Lung (tissue), 12 donors: ENCODE measurements around the gene ATG3. TPM values are rescaled to one million over a fixed set of nuclear protein-coding genes. Genes with fewer than 3 reads are reported as not detected.

Experiments used
- ATAC-seq: fragments of 200-7000 bp; cut with Tn5 transposase; one replicate; pipeline ENCODE4 v1.9.1; 2020; ENCODE audit warnings: moderate number of reproducible peaks; ENCODE audit not compliant: insufficient read depth, low FRiP score
- DNase-seq, 3 donors: peaks; one replicate each; pipeline ENCODE4 v3.0.0-alpha.2; 2013 to 2017
- H3K27ac ChIP-seq, 2 donors: one replicate each; pipeline ENCODE4 v1.5.1; 2013; ENCODE audit warnings: mild to moderate bottlenecking in 2 of 2, moderate library complexity in 2 of 2, control low read depth in 1 of 2, inconsistent platforms in 1 of 2, low read depth in 1 of 2, low read length in 1 of 2
- H3K27me3 ChIP-seq, 3 donors: one replicate each; pipeline ENCODE4 v1.5.1; 2013; ENCODE audit warnings: low read length in 2 of 3; ENCODE audit not compliant: control insufficient read depth in 3 of 3, insufficient read depth in 3 of 3
- H3K36me3 ChIP-seq, 4 donors: one replicate each; pipeline ENCODE4 v1.5.1; 2013; ENCODE audit warnings: low read length in 4 of 4, mild to moderate bottlenecking in 1 of 4, moderate library complexity in 1 of 4; ENCODE audit not compliant: control insufficient read depth in 4 of 4, insufficient read depth in 4 of 4
- H3K4me1 ChIP-seq, 5 donors: one replicate each; pipeline ENCODE4 v1.5.1; 2013; ENCODE audit warnings: low read length in 5 of 5, mild to moderate bottlenecking in 2 of 5, moderate library complexity in 1 of 5; ENCODE audit not compliant: control insufficient read depth in 5 of 5, insufficient read depth in 5 of 5
- H3K4me3 ChIP-seq: one replicate; pipeline ENCODE4 v1.5.1; 2013; ENCODE audit warnings: mild to moderate bottlenecking, control low read depth, moderate library complexity
- H3K9ac ChIP-seq, 2 donors: one replicate each; pipeline ENCODE4 v1.5.1; 2013; ENCODE audit warnings: low read length in 2 of 2, control low read depth in 1 of 2; ENCODE audit not compliant: insufficient read depth in 1 of 2
- H3K9me3 ChIP-seq, 4 donors: one replicate each; pipeline ENCODE4 v1.5.1; 2013; ENCODE audit warnings: low read length in 3 of 4, mild to moderate bottlenecking in 1 of 4, moderate library complexity in 1 of 4; ENCODE audit not compliant: control insufficient read depth in 4 of 4, insufficient read depth in 3 of 4
- WGBS, 2 donors: extraction: QIAGEN DNeasy Blood & Tissue Kit; methylation state at CpG; one replicate each; pipeline ENCODE4 v1.1.7; 2013; 5-methylcytosine and 5-hydroxymethylcytosine counted together
- polyA plus RNA-seq, 2 donors: library from polyadenylated mRNA; stranded (reverse); fragments of 200-250 nt; gene quantifications; one replicate each; pipeline ENCODE4 v1.2.1, GENCODE V29; 2013
- total RNA-seq, 2 donors: library from RNA; depleted of rRNA in 1 of 2; stranded (reverse); fragments of >200 nt in 1 of 2; gene quantifications; one replicate each; pipeline ENCODE4 v1.2.1, GENCODE V29; 2014 to 2021
- TF ChIP-seq, protein P1 (sequence below): IDR thresholded peaks from 2 replicates; pipeline ENCODE4 v1.5.1; 2012; ENCODE audit warnings: mild to moderate bottlenecking; ENCODE audit errors: control extremely low read depth, extremely low read depth
- donor health status: control.
- donor health status: control.
- donor health status: Bipolar disorder and iron deficiency.
- donor health status: healthy.
- donor health status: DM: yes; HTN: yes; CAD: no.

ATG3 gene
- total and polyA plus RNA-seq, 4 donors = 29.4 to 80.9 (median 49.1) TPM

DNA sequence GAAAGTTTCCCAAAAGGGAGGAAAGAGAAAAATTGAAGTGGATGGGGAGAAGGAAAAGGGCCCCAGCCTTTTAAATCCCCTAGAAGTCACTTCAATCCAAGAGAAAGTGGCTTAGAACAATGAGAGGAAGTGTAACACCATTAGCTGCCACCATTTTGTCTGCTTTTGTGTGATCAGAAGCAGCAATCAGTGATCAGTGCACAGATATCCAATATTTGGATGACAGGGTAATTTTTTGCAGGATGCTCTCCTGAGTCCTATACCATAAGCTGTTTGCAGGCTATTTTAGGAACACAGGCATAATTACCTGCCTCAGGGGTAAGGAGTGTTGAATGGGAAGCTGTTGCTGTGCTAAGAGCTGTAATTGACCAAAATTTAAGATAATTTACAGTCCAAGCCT, 31.5 kb upstream of the ATG3 start:
- ATAC-seq (no peak), DNase-seq (no peak)
- Histone ChIP-seq H3K4me3 (no peak overlapping the region), H3K27me3 (no peaks in the 10 kb centered on the region), H3K27ac (no peak overlapping the region), H3K9ac (no peak overlapping the region), H3K36me3 (peaks cover 0 to 17% (median 6%) of the 10 kb centered on the region in 4 donors), H3K9me3 (no peaks in the 10 kb centered on the region), H3K4me1 (no peaks in the 10 kb centered on the region)
- TF ChIP-seq, protein P1, sequence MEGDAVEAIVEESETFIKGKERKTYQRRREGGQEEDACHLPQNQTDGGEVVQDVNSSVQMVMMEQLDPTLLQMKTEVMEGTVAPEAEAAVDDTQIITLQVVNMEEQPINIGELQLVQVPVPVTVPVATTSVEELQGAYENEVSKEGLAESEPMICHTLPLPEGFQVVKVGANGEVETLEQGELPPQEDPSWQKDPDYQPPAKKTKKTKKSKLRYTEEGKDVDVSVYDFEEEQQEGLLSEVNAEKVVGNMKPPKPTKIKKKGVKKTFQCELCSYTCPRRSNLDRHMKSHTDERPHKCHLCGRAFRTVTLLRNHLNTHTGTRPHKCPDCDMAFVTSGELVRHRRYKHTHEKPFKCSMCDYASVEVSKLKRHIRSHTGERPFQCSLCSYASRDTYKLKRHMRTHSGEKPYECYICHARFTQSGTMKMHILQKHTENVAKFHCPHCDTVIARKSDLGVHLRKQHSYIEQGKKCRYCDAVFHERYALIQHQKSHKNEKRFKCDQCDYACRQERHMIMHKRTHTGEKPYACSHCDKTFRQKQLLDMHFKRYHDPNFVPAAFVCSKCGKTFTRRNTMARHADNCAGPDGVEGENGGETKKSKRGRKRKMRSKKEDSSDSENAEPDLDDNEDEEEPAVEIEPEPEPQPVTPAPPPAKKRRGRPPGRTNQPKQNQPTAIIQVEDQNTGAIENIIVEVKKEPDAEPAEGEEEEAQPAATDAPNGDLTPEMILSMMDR = no peak

DNA sequence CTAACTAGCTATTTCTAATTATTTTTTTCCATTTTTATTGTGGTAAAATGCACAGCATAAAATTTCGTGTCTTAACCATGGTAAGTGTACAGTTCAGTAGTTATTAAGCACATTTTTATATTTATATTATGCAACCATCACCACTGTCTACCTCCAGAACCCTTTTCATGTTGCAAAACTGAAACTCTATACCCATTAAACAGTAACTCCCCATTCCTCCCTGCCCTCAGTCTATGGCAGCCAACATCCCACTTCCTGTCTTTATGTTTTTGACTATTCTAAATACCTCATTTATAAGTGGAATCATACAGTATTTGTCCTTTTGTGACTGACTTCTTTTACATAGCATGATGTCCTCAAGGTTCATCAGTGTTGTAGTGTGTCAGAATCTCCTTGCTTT, 25.6 kb upstream of the ATG3 start:
- H3K9ac ChIP-seq = no peak overlapping the region
- H3K27ac ChIP-seq = no peak overlapping the region
- DNase-seq (no peak), ATAC-seq (no peak)
- H3K9me3 ChIP-seq = no peaks in the 10 kb centered on the region
- peaks cover 4 to 18% (median 10%) of the 10 kb centered on the region in 4 donors for H3K36me3 ChIP-seq
- H3K4me1 ChIP-seq = peaks cover 0 to 10% (median 0%) of the 10 kb centered on the region in 5 donors
- H3K27me3 ChIP-seq = no peaks in the 10 kb centered on the region
- WGBS, 2 donors = 79 to 93% methylated on average over 1 of the region's 1 CpG
- TF ChIP-seq, protein P1 = no peak
- H3K4me3 ChIP-seq = no peak overlapping the region

DNA sequence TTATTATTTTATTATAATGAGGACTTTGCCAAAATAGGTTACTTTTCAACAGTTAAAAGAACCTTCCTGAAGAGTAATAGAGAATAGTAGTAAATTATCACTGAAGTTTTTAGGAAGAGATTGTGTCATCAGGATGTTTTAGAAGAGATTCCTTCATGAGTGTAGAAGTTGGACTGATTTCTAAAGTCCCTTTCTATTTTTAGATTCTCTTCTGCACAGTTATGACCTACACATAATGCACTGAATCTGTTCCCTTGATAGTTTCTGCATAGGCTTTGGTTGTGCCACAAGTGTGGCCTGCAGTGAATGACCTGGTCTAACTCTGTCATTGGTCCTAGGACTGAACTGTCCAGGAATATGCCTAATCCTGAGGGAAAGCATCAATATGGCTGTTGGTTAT, 24.0 kb upstream of the ATG3 start:
- H3K4me1 ChIP-seq = peaks cover 0 to 10% (median 0%) of the 10 kb centered on the region in 5 donors
- H3K9me3 ChIP-seq = no peaks in the 10 kb centered on the region
- H3K4me3 ChIP-seq = no peak overlapping the region
- H3K27me3 ChIP-seq = no peaks in the 10 kb centered on the region
- no peak overlapping the region for H3K27ac ChIP-seq
- DNase-seq = peak in 2 of 3 donors; percentile 13 to 15
- TF ChIP-seq, protein P1 = no peak
- no peak for ATAC-seq
- peaks cover 4 to 27% (median 12%) of the 10 kb centered on the region in 4 donors for H3K36me3 ChIP-seq
- H3K9ac ChIP-seq = no peak overlapping the region

DNA sequence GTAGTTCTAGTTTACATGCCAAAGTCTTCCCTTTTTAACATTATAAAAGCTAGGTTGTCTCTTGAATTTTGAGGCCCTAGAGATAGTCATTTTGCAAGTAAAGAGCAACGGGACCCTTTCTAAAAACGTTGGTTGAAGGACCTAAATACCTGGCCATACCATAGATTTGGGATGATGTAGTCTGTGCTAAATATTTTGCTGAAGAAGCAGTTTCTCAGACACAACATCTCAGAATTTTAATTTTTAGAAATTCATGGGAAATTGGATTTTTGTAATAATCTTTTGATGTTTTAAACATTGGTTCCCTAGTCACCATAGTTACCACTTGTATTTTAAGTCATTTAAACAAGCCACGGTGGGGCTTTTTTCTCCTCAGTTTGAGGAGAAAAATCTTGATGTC, 21.3 kb upstream of the ATG3 start:
- Histone ChIP-seq H3K9me3 (no peaks in the 10 kb centered on the region), H3K4me1 (peaks cover 0 to 10% (median 0%) of the 10 kb centered on the region in 5 donors), H3K27me3 (no peaks in the 10 kb centered on the region), H3K27ac (no peak overlapping the region), H3K9ac (no peak overlapping the region), H3K36me3 (peaks cover 7 to 45% (median 17%) of the 10 kb centered on the region in 4 donors), H3K4me3 (no peak overlapping the region)
- ATAC-seq = no peak
- TF ChIP-seq, protein P1 = no peak
- no peak for DNase-seq
- WGBS, 2 donors = 84 to 87% methylated on average over 3 of the region's 3 CpGs
